Kidney (tissue), 14 donors: Measurements from ENCODE around the gene ZNF219. TPM values are rescaled to one million over a fixed set of nuclear protein-coding genes. Genes with fewer than 3 reads are reported as not detected.
A peak's percentile ranks its signal among the peaks of the same experiment; 100 is the strongest.

Experiments
- DNase-seq, 5 donors: peaks; one replicate each; pipeline ENCODE4 v3.0.0-alpha.2; 2013 to 2020
- FAIRE-seq: peaks from 2 replicates; lab custom pipeline; 2012; peaks lifted over from hg19 to GRCh38; lab: Jason Lieb, UNC
- H3K27ac ChIP-seq, 2 donors: one replicate each; pipeline ENCODE4 v1.7.0; 2013; ENCODE audit warnings: low read depth in 2 of 2, low read length in 2 of 2, inconsistent platforms in 1 of 2
- H3K27me3 ChIP-seq: one replicate; pipeline ENCODE4 v1.7.1; 2013; ENCODE audit warnings: low read length, inconsistent platforms; ENCODE audit not compliant: control insufficient read depth, insufficient read depth
- H3K36me3 ChIP-seq, 3 donors: one replicate each; pipeline versions ENCODE4 v1.7.0 to v1.7.1; 2013; ENCODE audit warnings: low read length in 3 of 3, control low read depth in 1 of 3, inconsistent platforms in 1 of 3; ENCODE audit not compliant: insufficient read depth in 3 of 3, control insufficient read depth in 2 of 3
- H3K4me1 ChIP-seq, 3 donors: one replicate each; pipeline versions ENCODE4 v1.7.0 to v1.7.1; 2013; ENCODE audit warnings: low read length in 3 of 3, inconsistent platforms in 1 of 3, low read depth in 1 of 3; ENCODE audit not compliant: control insufficient read depth in 2 of 3, insufficient read depth in 2 of 3
- H3K4me3 ChIP-seq, 3 donors: one replicate each; pipeline versions ENCODE4 v1.7.0 to v1.8.1; 2013; ENCODE audit warnings: low read length in 3 of 3, control low read depth in 1 of 3, inconsistent platforms in 1 of 3
- H3K9ac ChIP-seq, 3 donors: one replicate each; pipeline versions ENCODE4 v1.7.0 to v1.7.1; 2013; ENCODE audit warnings: low read length in 3 of 3, control low read depth in 1 of 3, inconsistent platforms in 1 of 3
- H3K9me3 ChIP-seq, 3 donors: one replicate each; pipeline versions ENCODE4 v1.7.0 to v1.7.1; 2013; ENCODE audit warnings: low read length in 3 of 3, control low read depth in 1 of 3, inconsistent platforms in 1 of 3; ENCODE audit not compliant: control insufficient read depth in 2 of 3, insufficient read depth in 1 of 3
- intact Hi-C: fragments of 100-400 bp; cut with DNase I; formaldehyde crosslinking; loops from one replicate; pipeline ENCODE4 v1.11.1; 2022
- polyA plus RNA-seq: library from polyadenylated mRNA; stranded (reverse); fragments of 350-450 nt; fragmentation: Illumina TruSeq; extraction: RNeasy Lipid Tissue Mini Kit (QIAGEN cat#74804); gene quantifications from one replicate; pipeline ENCODE4 v1.2.3, GENCODE V29; 2014; ENCODE audit warnings: low read depth, low replicate concordance; ENCODE audit not compliant: insufficient read depth
- total RNA-seq: library from RNA; stranded (reverse); fragmentation: NEBNext Ultra II Directional; extraction: Animal tissue kit (Norgen Biotek cat#: 25700); gene quantifications from one replicate; pipeline ENCODE4 v1.2.1, GENCODE V29; 2021
- TF ChIP-seq, protein P1 (sequence below): IDR thresholded peaks from 3 replicates; pipeline ENCODE4 v1.5.1; 2012; ENCODE audit warnings: mild to moderate bottlenecking, moderate library complexity, borderline replicate concordance; ENCODE audit not compliant: insufficient read depth; ENCODE audit errors: extremely low read depth
- donor health status: control.
- donor health status: control.
- donor health status: control.
- donor health status: control.
- donor health status: control.
- donor health status: DM: yes; HTN: yes; CAD: no.
- donor health status: Normal renal cell carcinoma (clear cell type).

ZNF219 gene
- total and polyA plus RNA-seq, 2 donors from 2014 or later = 12.6 to 24.6 TPM

GRCh38 chr14:21136024-21136423, 37.6 kb upstream of the ZNF219 start:
- FAIRE-seq (no peak), DNase-seq (peak in 1 of 5 donors; percentile 14)
- intact Hi-C loops = no loop called here
- no peaks in the 10 kb centered on the region for H3K27me3 ChIP-seq
- no peaks in the 10 kb centered on the region for H3K9me3 ChIP-seq
- H3K27ac ChIP-seq = no peak overlapping the region
- H3K4me3 ChIP-seq = no peak overlapping the region
- no peaks in the 10 kb centered on the region for H3K36me3 ChIP-seq
- no peak overlapping the region for H3K9ac ChIP-seq
- H3K4me1 ChIP-seq = no peaks in the 10 kb centered on the region
- TF ChIP-seq, protein P1, sequence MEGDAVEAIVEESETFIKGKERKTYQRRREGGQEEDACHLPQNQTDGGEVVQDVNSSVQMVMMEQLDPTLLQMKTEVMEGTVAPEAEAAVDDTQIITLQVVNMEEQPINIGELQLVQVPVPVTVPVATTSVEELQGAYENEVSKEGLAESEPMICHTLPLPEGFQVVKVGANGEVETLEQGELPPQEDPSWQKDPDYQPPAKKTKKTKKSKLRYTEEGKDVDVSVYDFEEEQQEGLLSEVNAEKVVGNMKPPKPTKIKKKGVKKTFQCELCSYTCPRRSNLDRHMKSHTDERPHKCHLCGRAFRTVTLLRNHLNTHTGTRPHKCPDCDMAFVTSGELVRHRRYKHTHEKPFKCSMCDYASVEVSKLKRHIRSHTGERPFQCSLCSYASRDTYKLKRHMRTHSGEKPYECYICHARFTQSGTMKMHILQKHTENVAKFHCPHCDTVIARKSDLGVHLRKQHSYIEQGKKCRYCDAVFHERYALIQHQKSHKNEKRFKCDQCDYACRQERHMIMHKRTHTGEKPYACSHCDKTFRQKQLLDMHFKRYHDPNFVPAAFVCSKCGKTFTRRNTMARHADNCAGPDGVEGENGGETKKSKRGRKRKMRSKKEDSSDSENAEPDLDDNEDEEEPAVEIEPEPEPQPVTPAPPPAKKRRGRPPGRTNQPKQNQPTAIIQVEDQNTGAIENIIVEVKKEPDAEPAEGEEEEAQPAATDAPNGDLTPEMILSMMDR = peak; percentile 14

GRCh38 chr14:21133901-21134300, 35.4 kb upstream of the ZNF219 start:
- TF ChIP-seq, protein P1 = no peak
- Histone ChIP-seq H3K27ac (no peak overlapping the region), H3K9ac (no peak overlapping the region), H3K4me1 (no peaks in the 10 kb centered on the region), H3K9me3 (no peaks in the 10 kb centered on the region), H3K36me3 (no peaks in the 10 kb centered on the region), H3K27me3 (no peaks in the 10 kb centered on the region), H3K4me3 (no peak overlapping the region)
- FAIRE-seq (no peak), DNase-seq (no peak)
- intact Hi-C loops = no loop called here

GRCh38 chr14:21123429-21123828, 25.0 kb upstream of the ZNF219 start:
- DNase-seq = no peak
- Histone ChIP-seq H3K36me3 (no peaks in the 10 kb centered on the region), H3K4me1 (no peaks in the 10 kb centered on the region), H3K27me3 (no peaks in the 10 kb centered on the region), H3K27ac (no peak overlapping the region), H3K4me3 (no peak overlapping the region), H3K9ac (no peak overlapping the region), H3K9me3 (no peaks in the 10 kb centered on the region)
- FAIRE-seq = no peak
- intact Hi-C loops = no loop called here
- TF ChIP-seq, protein P1 = no peak

- TF ChIP-seq, protein P1 = no peak
- Histone ChIP-seq H3K4me1 (no peaks in the 10 kb centered on the region), H3K9me3 (no peaks in the 10 kb centered on the region), H3K36me3 (no peaks in the 10 kb centered on the region), H3K27ac (no peak overlapping the region), H3K27me3 (no peaks in the 10 kb centered on the region), H3K9ac (no peak overlapping the region), H3K4me3 (no peak overlapping the region)
- FAIRE-seq (no peak), DNase-seq (no peak)
- intact Hi-C loops = no loop called here
Observed at GRCh38 chr14:21121122-21121521, 22.7 kb upstream of the ZNF219 start.
